Stimulated activated CD4-positive, alpha-beta T cell treated with anti-CD3 and anti-CD28 coated beads, Interleukin-15, amount 100 ng/mL, for 24 hours (primary cell): ENCODE data around the gene LRRC49.
"Not testable (repeated sequence)": the region's sequence is repeated elsewhere in the genome, so short reads cannot be mapped to it uniquely, and the experiment has no call there.

Experiments
- DNase-seq: peaks from one replicate; pipeline ENCODE4 v3.0.0-alpha.2; 2020

The LRRC49 gene

GRCh38 chr15:71003319-71003718 lies 110.7 kb downstream of the LRRC49 start:
- DNase-seq: no peak

- DNase-seq: not testable (repeated sequence)
Observed at GRCh38 chr15:71004506-71004905, 111.9 kb downstream of the LRRC49 start.

- no peak for DNase-seq
Observed at GRCh38 chr15:71005895-71006294, 113.3 kb downstream of the LRRC49 start.

GRCh38 chr15:71008250-71008870 lies 115.7 kb downstream of the LRRC49 start:
- no peak for DNase-seq

- DNase-seq: no peak
Observed at GRCh38 chr15:71010472-71010871, 117.8 kb downstream of the LRRC49 start.

GRCh38 chr15:71010997-71011396 lies 118.4 kb downstream of the LRRC49 start:
- DNase-seq: no peak

GRCh38 chr15:71011503-71012155 lies 119.0 kb downstream of the LRRC49 start:
- no peak for DNase-seq

- DNase-seq: no peak
Observed at GRCh38 chr15:71013446-71013845, 120.8 kb downstream of the LRRC49 start.

GRCh38 chr15:71015342-71015741 lies 122.7 kb downstream of the LRRC49 start:
- DNase-seq: no peak

- DNase-seq: not testable (repeated sequence)
Observed at GRCh38 chr15:71031232-71031631, 138.6 kb downstream of the LRRC49 start.

- DNase-seq: not testable (repeated sequence)
Observed at GRCh38 chr15:71035478-71035877, 142.9 kb downstream of the LRRC49 start.

GRCh38 chr15:71042356-71042922 lies 149.8 kb downstream of the LRRC49 start:
- DNase-seq: no peak

GRCh38 chr15:71043373-71043772 lies 150.7 kb downstream of the LRRC49 start:
- DNase-seq: no peak

GRCh38 chr15:71044006-71044405 lies 151.4 kb downstream of the LRRC49 start:
- DNase-seq: no peak

GRCh38 chr15:71046146-71046545 lies 153.5 kb downstream of the LRRC49 start:
- DNase-seq: not testable (repeated sequence)

GRCh38 chr15:71048913-71049675 lies 156.5 kb downstream of the LRRC49 start:
- no peak for DNase-seq

GRCh38 chr15:71049706-71050422 lies 157.2 kb downstream of the LRRC49 start:
- DNase-seq: no peak

GRCh38 chr15:71050461-71050860 lies 157.8 kb downstream of the LRRC49 start:
- DNase-seq: no peak

GRCh38 chr15:71051539-71051938 lies 158.9 kb downstream of the LRRC49 start:
- no peak for DNase-seq

GRCh38 chr15:71052356-71052755 lies 159.7 kb downstream of the LRRC49 start:
- DNase-seq: no peak

- no peak for DNase-seq
Observed at GRCh38 chr15:71054286-71054952, 161.8 kb downstream of the LRRC49 start.

GRCh38 chr15:71055461-71055860 lies 162.8 kb downstream of the LRRC49 start:
- no peak for DNase-seq
